ENCODE measurements around the gene FOXP1. TPM values are rescaled to one million over a fixed set of nuclear protein-coding genes. Genes with fewer than 3 reads are reported as not detected.

The FOXP1 gene
- total RNA-seq, 2 experiments from 2014 or later, result 144 to 152 TPM

DNA sequence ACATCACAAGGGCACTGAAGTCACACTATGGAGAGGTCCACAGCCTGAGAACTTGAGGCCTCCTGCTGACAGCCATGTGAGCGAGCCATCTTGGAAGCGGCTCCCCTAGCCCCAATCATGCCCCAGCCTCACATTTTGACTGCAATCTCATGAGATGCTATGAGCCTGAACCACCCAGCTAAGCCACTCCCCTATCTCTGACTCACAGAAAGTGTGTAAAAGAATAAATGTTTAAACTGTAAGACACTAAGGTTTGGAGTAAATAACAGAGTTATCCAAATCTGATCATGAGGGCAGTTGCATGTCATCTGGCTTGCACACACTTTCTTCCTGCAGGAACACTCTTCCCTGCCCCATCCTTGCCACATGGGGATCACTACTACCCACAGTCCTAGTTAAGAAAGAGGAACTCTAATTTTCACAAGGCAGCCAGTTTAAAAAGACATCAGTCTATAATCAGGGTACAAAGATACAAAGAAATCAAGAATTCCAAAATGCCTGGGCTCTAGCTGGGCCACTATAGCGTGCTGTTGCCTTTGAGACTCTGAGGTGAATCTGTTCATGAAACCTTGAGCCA is 494.2 kb downstream of the FOXP1 start:
- ChIA-PET POLR2A (no interaction called here), CTCF (no interaction called here)

DNA sequence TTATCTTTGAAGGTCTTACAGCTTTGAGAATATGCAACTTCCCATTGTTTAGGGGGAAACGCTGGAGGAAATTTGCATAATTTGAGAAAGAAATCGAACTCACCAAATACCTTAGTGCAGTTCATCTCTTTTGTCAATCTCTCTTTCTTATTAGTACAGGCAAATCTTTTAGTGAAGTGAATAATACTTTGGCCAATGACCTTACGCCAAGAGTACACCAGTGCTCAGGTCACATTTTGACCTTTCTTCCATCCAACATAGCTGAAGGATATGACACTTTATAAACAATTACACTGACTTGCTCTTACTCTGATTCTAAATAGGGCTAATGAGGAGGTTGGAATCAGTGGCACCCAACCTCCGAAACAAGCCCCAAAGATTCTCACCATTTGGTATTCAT is 494.8 kb downstream of the FOXP1 start:
- ChIA-PET POLR2A (no interaction called here), CTCF (no interaction called here)

DNA sequence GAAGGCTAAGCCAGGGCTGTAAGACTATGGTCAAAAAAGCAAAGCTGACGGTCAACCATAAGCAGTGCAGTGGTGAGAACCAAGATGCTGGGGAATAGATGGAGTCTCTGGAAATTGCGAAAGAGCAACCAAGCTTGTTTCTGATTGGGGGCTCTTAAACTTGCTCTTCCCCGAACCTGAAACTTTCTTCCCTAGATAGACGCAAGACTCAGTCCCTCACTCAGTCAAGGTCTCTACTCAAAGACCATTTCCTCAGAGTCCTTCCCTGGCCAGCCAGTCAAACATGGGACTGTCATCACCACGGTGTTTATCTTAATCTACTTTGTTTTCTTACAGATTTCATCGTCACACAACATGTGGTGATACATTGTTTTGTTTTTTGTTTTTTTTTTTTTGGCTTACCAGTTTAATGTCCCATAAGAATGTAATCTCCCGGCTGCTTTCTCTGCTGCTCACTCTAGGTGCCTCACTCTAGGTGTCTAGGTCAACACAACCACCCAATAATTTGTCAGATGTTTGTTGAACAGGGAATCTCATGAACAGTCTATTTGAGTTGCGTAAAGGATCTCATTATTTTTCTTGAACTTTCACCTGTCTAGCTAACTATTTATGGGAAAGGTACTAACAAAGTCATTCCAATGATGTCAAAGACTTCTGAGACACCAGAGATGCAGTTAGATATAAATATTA is 495.4 kb downstream of the FOXP1 start:
- CTCF ChIA-PET, result no interaction called here
- POLR2A ChIA-PET, result interaction anchor here (0.9 to 1.0 kb wide), 2 partner anchors 21 to 37 kb away, joined by 3 to 4 read pairs; no protein-coding TSS in a partner anchor

DNA sequence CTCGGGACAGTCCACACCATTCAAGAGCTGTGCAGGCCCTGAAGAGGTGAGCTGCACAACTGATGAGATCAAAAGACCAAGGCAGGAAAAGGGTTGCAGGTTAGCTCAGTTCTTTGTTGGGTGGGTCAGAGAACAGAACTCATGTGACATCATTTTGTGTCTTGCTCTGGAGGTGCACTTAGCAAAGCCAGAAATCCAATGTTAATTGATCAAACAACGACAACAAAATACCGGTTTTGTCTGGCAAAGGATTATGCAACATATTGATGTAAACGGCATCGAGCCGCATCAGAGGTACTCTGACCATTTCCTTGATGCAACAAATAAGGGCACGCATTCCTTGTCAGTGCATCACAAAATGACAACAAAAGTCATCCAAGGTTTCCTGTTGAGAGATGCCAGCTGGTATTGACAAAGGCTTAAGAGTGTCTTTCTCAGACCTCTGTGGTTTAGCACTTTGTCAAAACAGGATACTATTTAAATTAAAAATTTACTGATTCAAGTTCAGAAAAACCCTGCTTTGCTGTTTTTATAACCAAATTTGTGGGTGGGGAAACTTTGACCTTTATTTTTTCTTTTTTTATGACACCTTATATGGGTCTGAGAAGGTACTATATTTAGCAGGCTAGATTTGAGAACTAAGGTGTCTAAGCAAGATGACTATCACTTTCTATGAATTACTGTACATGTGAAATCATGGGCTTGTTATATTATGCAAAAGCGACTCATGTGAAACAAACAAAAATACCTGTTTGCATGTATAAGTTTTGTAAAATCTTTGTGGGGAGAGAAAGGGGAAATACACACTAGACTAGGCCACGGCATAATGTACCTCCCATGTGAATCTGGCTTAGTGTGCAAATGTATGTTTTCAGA is 496.1 kb downstream of the FOXP1 start:
- ChIA-PET CTCF (interaction anchor here (0.9 to 1.0 kb wide), 2 partner anchors 23 to 44 kb away, joined by 3 read pairs; no protein-coding TSS in a partner anchor), POLR2A (interaction anchor here (0.9 to 1.1 kb wide), 3 partner anchors 21 to 36 kb away, joined by 3 to 5 read pairs (median 4); no protein-coding TSS in a partner anchor)

DNA sequence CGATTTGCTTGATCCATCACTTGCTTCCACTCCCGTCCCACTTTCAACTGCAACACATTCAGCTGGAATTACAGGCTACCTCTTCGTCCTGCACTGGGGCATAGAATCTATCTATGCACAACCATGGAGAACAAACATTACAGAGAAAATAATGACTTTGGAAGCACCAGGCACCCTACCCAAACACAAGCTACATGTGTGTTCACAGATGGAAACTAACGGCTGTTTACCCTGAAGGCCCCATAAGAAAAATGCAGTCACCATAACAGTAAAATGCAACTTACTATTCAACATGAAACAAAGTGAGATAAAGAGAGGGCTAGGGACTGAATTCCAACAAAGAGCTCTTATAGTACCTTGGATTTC is 496.8 kb downstream of the FOXP1 start:
- CTCF ChIA-PET, result interaction anchor here (0.9 to 1.0 kb wide), 2 partner anchors 22 to 44 kb away, joined by 3 read pairs; no protein-coding TSS in a partner anchor
- POLR2A ChIA-PET, result interaction anchor here (1.1 kb wide), 1 partner anchor 22 kb away, joined by 5 read pairs; no protein-coding TSS in a partner anchor

DNA sequence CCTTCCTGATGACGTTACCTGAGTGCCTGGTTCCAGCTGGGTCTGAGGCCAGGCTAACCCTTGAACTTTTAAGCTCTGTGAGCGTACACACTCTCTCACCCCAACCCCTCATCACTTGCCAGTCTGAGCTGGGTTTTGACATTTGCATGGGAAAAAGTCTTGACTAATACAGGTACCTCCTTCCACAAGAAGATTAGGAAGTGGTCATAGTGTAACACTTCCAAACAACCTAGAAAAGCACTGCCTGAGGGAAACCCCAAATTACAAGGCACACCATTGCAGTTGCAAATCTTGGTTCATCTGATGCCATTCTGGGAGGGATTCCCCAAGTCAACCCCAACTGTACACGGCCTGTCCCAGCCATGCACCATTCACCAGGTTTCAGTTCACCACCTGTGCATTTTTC is 499.8 kb downstream of the FOXP1 start:
- CTCF ChIA-PET, result interaction anchor here (2.5 kb wide), 1 partner anchor 10 kb away, joined by 5 read pairs; no protein-coding TSS in a partner anchor
- POLR2A ChIA-PET, result no interaction called here

DNA sequence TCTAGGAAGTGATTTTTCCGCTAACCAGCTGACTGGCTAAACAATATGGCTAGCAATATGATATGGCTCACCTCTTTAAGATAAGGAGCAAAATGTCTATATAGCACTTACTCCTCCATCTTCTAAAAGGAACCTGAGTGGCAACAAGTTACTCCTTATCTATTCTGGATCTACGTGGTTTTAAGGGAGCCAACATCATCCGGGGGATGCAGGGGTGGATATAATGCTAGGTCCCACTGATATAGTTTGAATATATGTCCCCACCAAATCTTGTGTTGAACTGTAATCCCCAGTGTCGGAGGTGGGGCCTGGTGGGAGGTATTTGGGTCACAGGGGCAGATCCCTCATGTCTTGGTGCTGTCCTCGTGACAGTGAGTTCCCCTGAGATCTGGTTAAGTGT is 500.7 kb downstream of the FOXP1 start:
- POLR2A ChIA-PET, result no interaction called here
- CTCF ChIA-PET, result interaction anchor here (2.5 kb wide), 1 partner anchor 9 kb away, joined by 5 read pairs; no protein-coding TSS in a partner anchor

DNA sequence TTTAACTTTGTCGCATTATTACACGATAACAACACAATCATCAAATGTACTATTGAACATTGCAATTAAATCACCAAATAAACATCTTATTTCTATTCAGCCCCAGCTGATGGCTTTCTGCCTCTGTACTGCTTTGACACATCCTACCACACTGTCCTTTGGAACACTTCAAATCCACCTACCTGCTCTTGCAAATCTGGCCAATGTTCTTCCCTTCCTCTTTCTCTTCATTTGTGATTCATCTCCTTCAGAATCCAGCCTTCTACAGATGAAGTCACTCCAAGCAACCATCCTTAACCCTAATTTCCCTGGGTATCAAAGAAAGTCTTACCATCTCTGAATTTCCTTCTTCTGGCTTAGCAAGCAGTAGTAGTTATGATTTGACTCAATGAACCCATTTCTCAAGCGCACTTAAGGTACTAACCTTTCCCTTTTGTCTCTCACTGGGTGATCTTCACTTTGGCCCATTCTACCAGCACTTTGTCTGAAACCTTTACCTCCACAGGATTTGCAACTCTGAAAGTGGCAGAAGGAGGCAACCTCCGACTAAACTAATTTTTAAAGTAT is 502.9 kb downstream of the FOXP1 start:
- CTCF ChIA-PET, result interaction anchor here (1.4 kb wide), 1 partner anchor 11 kb away, joined by 4 read pairs; no protein-coding TSS in a partner anchor
- POLR2A ChIA-PET, result interaction anchor here (0.9 kb wide), 1 partner anchor 408 kb away, joined by 3 read pairs; no protein-coding TSS in a partner anchor

DNA sequence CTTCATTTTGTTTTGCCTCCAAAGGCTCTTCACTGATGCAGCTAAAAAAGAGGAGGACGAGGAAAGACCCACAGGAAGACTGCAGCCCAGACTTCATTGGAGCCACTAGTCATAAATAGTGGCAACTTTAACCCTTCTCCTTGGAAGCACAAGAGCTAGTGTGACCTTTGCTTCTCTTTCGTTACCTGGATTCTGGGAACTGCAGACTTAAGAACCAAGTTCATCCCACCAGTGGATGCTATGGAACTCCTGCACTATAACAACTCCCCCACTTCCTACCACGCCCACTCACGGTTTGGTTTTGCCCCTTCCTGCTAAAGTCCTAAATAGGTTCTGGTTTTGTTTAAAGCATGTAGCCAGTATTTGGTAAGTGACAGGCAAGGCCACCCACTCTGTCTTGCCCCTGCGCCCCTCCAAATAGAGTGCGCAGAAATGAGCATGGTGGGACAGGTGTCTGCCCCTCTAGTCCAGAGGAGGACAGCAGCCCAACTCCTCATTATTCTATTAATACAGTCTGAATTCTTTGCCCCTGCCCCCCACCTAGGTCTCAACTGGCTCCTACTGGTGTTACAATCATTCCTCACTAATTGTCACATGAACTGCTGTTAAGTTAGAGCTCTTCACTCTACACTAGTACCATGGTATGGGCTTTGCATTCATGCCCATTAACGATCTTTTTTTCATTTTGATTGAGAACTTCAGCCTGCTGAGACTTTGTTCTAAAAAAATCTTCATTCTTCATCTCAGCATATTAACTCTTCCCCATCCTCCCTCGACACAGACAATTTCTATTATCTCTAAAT is 504.6 kb downstream of the FOXP1 start:
- CTCF ChIA-PET, result interaction anchor here (0.7 kb wide), 1 partner anchor 9 kb away, joined by 3 read pairs; no protein-coding TSS in a partner anchor
- POLR2A ChIA-PET, result no interaction called here

DNA sequence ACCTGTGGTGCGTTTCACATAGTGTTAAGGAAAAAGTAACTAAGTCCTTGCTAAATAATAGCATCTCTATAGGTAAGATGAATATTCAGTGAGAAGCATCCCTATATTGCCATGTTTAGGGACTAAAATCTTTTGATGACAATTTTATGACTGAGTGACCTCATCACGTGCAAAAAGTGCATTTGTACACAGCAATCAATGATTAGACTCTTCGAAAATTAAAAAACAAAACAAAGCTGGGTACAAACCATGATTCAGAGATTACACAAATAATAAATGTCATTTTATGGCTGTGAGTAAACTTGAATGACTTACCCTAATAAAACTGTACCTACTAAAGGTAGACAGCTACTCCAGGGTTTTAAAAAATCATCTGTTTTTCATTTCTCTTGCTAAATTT is 505.3 kb downstream of the FOXP1 start:
- POLR2A ChIA-PET, result no interaction called here
- CTCF ChIA-PET, result interaction anchor here (0.7 kb wide), 1 partner anchor 8 kb away, joined by 3 read pairs; no protein-coding TSS in a partner anchor

DNA sequence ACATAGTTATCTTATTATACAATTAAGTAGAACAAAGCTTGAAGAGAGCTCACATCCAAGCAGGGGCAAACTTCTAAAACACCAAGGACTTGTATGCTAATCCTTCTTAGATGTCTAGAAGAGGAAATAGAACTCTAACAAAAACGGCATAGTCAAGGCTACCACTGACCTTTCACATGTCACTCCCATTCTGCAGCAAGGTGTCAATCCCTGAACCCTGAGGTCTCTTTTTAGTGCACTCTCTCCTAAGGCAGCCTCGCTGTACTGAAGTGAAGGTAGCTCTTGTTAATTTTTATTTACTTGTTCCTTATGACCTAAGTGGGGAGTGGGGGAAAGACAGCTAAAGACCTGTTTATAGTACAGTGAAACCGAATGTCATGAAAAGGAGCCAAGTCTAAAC is 506.5 kb downstream of the FOXP1 start:
- POLR2A ChIA-PET, result no interaction called here
- CTCF ChIA-PET, result interaction anchor here (1.0 kb wide), 1 partner anchor 9 kb away, joined by 4 read pairs; no protein-coding TSS in a partner anchor

DNA sequence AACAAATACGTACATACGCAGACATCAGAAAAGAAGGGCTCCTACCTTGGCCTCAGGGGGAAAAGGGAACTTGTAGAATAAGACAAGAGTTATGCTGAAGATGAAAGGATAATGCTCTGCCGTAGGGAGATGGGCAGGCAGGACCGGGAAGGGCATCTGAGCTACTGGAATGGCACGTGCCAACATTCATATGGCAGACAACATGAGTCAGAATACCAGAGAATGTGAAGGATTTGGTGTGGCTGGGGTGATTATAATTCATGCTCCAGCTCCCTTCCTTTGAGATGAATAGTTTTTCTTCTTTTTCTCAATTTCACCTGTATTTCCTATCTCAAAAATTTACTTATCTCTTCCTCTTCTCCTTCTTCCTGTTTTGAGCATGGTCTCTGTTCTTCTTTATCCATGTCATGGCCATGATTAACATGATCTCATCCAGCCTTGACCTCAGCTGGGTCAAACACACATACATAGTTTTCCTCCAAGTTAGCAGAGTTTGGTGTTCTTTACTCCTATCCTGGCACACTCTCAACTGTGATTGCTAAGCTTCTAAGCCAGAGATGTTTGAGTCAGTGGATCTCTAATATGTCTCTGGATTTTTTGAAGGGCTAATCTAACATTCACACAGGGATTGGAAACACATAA is 507.0 kb downstream of the FOXP1 start:
- ChIA-PET CTCF (interaction anchor here (1.0 kb wide), 1 partner anchor 9 kb away, joined by 4 read pairs; no protein-coding TSS in a partner anchor), POLR2A (no interaction called here)

DNA sequence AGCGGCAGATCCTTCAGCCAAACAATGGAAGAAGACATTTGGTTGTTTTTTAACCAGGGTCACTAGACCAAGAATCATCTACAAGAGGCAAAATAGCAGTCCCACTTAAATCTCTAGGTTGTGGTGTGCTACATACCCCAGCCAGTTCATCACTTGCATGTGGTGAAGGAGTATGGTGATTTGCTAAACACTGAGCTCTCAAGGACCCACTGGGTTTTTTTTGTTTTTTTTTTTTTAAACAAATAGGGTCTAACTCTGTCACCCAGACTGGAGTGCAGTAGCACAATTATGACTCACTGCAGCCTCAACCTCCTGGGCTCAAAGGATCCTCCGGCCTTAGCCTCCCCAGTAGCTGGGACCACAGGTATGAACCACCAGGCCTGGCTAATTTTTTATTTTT is 508.0 kb downstream of the FOXP1 start:
- ChIA-PET POLR2A (no interaction called here), CTCF (no interaction called here)

DNA sequence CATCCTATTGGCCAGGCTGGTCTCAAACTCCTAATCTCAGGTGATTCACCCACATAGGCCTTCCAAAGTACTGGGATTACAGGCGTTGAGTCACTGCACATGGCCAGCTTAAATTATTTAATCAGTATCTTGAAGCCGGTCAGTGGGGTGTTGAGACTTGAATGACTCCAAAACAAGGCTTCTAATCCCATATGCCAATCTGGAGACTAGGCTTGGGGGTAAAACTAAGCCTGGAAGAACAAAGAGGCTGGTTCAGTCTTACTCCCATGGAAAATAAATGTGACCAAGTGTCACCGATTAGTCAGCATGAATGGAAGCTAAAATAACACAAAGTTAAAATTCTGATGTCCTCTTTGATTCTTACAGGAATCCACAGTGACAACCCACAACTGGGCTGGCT is 509.1 kb downstream of the FOXP1 start:
- POLR2A ChIA-PET, result no interaction called here
- CTCF ChIA-PET, result interaction anchor here (1.3 kb wide), 1 partner anchor 8 kb away, joined by 5 read pairs; no protein-coding TSS in a partner anchor

DNA sequence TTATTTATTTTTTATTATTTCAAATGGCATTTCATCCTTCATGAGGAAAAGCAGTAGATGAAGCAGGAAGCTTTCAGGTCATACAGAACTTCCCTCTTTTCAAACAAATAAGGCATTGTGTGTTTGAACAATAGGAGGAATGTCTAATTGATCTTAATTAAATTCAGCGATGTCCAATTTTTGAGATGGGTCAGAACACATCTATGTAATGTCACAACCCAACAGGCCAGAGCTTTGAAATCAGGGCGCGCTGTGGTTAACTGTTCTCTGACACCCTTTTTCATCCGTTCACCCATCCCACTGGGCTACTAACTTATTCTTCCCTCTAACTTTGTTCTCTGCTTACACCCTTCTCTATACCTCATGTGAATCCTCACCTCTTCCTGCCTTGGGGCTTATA is 510.5 kb downstream of the FOXP1 start:
- CTCF ChIA-PET, result no interaction called here
- POLR2A ChIA-PET, result no interaction called here

DNA sequence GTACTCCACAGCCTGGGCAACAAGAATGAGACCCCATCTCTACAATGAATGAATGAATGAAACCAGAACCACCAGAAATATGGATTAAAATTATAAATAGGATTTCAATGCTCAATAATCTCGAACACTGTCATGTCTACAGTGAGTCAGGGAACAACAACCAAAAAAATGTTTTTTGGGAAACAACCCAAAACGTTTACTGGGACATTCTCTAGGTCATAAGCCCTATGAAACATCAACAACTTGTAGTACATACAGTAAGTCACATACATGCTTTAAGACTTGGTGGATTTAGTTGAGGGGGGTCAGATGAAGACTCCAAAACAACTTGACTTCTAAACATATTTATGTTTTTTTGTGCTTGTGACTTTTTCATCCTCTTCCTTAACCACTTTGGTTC is 511.2 kb downstream of the FOXP1 start:
- ChIA-PET CTCF (no interaction called here), POLR2A (no interaction called here)

DNA sequence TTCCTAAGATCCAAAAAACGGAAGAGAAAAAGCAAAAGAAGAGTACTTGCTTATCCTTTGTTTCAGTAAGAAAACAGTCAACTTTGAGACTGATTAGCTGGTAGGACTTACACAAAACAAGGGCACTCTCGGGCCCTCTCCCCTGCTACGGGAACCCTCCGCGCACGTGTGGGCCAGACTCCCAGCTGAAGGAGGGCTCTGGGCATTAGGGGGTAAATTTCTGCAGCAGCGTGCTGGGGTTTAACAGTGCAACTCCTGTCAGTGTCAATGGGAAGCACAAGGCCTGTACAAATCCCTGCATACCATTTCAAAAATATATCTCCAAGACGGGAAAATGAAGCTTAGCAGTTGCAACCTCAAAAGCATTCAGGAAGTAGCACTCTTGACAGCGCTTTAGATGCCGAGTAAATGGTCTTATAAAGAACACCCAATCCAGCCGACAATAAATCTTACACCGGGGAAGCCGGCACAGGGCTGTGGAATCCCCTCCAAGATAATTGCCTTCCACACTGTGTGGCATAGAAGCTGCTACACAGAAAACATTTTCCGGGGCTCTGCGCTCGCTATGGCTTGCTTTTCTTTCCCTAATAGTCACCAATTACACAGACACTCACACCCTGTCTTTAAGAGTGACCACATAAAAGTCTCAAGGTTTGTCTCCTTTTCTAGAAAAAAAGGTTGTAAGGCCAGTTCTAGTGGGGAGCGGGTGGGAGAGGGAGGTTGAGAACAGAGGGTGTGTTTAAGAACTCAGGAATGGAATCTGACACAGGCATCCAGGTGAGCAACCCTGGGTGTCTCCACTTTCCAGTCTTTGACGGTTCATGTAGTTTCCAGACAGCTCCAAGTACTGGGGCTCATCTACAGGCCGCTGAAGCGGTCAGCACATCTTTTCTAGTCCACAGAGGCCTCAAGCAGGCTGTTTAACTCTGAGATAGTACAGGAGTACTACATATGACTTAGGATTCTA is 512.7 kb downstream of the FOXP1 start:
- CTCF ChIA-PET, result interaction anchor here (0.7 to 1.3 kb wide), 3 partner anchors 8 to 73 kb away, joined by 3 to 4 read pairs (median 4); no protein-coding TSS in a partner anchor
- POLR2A ChIA-PET, result no interaction called here

Data from activated CD8-positive, alpha-beta memory T cell treated with anti-CD3 and anti-CD28 coated beads for 36 hours (primary cell).